Activated CD4-positive, alpha-beta T cell treated with anti-CD3 and anti-CD28 coated beads, Interleukin-2, amount 50 U/mL, for 48 hours (primary cell): ENCODE results near the gene PRR20E.
"Not testable (repeated sequence)": the region's sequence is repeated elsewhere in the genome, so short reads cannot be mapped to it uniquely, and the experiment has no call there.

Source experiments
- DNase-seq, 2 experiments: peaks; one replicate each; pipeline ENCODE4 v3.0.0-alpha.2; 2020

The PRR20E gene

DNA sequence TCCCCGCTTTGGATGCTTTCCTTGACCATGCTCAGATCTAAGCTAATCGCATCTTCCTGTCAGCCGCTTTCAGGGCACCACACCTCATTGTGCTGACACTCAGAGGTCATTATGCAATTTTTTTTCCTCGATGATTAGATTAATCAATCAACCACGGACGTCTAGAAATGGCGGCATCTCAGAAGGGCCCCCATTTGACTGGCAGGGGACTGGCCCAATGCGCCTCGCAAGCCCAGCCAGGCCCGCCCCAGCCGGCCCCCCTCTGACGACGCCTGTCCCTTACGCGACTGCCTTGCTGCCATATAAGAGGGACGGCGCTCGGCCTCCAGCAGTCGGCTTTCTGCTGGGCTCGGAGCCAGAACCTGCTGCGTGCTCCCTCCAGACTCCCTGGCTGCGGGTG lies at the start of gene PRR20E:
Gene PRR20E, plus strand, starts transcription at position 301 of the 400 bp plus-strand sequence. CDS start 387 bp downstream, outside the sequence.
- not testable (repeated sequence) for DNase-seq

DNA sequence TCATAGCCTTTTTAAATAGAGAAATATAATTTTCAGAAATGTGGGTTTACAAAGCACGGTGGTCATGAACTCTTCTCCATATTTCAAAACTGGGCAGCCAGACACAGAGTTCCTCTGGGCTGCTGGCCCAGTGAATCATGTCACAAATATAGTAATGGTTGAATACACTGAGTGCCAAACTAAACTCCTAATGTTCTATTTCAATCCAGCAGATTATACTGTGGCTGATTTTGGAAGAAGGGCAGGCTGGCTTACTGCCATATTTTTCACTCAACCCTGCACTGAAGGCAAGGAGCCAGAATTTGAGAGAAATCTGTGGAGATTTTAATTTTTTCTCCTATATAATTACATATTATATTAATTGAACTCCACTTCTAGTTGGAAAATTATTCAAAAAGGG lies 43.3 kb upstream of the PRR20E start:
- DNase-seq: no peak

DNA sequence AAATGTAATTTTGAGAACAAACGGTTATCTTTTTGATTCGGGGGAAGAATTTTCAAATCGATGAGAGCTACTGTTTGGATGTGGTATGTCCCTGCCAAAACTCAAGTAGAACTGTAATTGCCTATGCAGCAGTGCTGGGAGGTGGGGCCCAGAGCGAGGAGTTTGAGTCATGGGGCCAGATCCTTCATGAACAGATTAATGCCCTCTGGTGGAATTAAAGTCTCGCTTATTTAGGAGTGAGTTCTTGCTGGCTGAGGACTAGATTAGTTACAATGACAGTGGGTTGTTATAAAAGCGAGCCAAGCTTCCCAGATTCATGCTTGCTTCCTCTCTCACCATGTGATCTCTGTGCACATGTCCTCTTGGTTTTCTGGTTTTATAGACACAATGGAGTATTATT lies 38.1 kb upstream of the PRR20E start:
- DNase-seq: no peak

DNA sequence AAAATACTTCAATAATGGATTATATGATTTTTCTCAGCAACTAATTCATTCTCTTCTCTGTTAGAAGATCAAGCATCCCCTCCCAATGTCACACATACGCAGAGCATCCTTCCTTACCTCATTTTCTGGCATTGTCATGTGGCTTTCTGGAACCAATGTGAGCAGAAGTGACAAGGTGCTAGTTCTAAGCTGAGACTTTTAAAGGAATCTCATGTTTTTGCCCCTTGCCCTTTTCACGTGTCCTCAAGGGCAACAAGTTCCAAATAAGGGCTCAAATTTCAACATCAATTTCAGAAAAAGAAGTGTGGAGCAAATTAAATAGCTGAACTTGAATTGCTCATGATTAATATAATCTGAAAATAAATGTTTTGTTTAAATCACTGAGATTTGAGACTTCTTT lies 30.9 kb upstream of the PRR20E start:
- no peak for DNase-seq

DNA sequence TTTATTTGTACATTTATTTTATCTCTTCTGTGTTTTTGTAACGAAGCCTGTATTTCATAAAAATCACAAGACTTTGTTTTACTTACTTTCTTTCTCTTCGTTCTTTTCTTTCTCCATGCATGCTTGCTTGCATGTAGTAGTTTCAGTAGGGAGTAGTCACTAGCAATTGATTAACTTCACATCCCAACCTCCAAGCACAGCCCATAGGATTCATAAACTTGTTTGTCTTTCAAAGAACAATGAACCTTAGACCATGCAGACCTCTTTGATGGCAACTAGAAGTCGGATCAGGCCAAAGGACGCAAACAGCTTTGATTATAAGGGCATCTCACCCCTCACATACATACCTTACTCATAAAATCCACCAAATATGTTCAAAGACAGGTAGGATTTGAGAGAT lies 29.4 kb upstream of the PRR20E start:
- no peak for DNase-seq

DNA sequence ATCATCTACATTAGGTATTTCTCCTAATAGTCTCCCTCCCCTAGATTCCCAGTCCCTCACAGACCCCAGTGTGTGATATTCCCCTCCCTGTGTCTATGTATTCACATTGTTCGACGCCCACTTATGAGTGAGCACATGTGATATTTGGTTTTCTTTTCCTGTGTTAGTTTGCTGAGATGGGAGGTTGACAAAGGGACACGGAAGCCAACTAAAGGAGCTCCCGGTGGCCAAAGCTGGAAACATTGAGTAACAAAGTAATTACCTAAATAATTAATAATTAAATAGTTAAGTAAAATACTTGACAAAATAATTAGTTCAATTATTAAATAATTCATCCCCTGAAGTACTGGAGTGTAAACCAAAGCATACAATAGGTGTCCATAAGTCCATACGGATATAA lies 28.0 kb upstream of the PRR20E start:
- DNase-seq: no peak

DNA sequence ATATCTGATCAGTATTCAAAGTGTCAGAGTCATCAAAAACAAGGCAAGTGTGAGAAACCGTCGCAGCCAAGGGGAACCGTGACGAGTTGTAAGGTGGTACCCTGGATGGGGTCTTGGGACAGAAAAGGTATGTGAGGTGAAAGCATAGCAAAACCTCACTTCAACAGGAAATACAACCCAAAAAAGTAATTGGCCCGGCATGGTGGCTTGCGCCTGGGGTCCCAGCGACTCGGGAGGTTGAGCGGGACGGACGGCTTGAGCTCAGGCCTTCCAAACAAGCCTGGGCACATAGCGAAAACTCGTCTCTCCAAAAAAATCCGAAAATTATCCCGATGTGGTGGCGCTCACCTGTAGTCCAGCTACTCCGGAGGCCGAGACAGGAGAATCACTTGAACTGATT lies 27.2 kb upstream of the PRR20E start:
- DNase-seq: not testable (repeated sequence)

DNA sequence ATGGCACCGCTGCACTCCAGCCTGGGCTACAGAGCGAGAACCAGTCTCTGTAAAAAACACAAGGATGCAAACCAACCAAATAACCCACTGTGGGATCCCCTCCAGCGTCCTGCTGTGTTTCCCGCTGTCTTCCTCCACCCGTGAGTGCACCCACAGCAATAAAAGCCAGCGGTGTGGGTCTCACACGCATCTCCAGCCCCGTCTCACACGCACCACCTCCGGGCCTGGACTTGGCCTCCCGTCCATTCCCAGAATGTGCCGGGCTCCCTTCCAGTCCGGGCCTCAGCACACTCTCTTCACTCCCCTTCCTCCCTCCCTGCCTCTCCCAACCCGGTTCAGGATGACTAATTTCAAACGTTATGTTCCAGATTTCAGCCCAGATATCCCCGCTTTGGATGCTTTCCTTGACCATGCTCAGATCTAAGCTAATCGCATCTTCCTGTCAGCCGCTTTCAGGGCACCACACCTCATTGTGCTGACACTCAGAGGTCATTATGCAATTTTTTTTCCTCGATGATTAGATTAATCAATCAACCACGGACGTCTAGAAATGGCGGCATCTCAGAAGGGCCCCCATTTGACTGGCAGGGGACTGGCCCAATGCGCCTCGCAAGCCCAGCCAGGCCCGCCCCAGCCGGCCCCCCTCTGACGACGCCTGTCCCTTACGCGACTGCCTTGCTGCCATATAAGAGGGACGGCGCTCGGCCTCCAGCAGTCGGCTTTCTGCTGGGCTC lies 26.6 kb upstream of the PRR20E start, which contains the start of gene PRR20A:
Gene PRR20A, plus strand, starts transcription at position 684 of the 734 bp plus-strand sequence. CDS start 387 bp downstream, outside the sequence.
- DNase-seq: not testable (repeated sequence)

DNA sequence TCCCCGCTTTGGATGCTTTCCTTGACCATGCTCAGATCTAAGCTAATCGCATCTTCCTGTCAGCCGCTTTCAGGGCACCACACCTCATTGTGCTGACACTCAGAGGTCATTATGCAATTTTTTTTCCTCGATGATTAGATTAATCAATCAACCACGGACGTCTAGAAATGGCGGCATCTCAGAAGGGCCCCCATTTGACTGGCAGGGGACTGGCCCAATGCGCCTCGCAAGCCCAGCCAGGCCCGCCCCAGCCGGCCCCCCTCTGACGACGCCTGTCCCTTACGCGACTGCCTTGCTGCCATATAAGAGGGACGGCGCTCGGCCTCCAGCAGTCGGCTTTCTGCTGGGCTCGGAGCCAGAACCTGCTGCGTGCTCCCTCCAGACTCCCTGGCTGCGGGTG lies 19.8 kb upstream of the PRR20E start, which contains the start of gene PRR20B:
Gene PRR20B, plus strand, starts transcription at position 301 of the 400 bp plus-strand sequence. CDS start 387 bp downstream, outside the sequence.
- DNase-seq: not testable (repeated sequence)

DNA sequence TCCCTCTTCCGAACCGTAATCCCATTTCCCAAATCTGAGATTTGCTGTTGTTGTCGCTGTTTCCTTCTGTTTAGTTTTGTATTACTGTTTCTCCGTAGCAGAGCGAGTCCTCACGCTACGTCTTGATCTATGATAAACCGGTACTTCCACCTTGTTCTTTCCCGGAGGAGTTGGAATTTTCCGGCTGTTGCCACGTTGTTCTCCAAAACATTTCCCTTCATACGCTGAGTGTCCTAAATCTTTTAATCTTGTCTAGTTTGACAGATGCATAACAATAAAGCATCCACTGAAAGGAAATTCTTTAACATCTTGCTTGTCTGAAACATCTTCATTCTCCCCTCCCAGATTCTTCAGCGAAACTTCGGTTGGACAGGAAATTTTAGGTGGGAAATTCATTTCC lies 18.9 kb upstream of the PRR20E start:
- DNase-seq: not testable (repeated sequence)

DNA sequence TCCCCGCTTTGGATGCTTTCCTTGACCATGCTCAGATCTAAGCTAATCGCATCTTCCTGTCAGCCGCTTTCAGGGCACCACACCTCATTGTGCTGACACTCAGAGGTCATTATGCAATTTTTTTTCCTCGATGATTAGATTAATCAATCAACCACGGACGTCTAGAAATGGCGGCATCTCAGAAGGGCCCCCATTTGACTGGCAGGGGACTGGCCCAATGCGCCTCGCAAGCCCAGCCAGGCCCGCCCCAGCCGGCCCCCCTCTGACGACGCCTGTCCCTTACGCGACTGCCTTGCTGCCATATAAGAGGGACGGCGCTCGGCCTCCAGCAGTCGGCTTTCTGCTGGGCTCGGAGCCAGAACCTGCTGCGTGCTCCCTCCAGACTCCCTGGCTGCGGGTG lies 13.2 kb upstream of the PRR20E start, which contains the start of gene PRR20C:
Gene PRR20C, plus strand, starts transcription at position 301 of the 400 bp plus-strand sequence. CDS start 387 bp downstream, outside the sequence.
- not testable (repeated sequence) for DNase-seq

DNA sequence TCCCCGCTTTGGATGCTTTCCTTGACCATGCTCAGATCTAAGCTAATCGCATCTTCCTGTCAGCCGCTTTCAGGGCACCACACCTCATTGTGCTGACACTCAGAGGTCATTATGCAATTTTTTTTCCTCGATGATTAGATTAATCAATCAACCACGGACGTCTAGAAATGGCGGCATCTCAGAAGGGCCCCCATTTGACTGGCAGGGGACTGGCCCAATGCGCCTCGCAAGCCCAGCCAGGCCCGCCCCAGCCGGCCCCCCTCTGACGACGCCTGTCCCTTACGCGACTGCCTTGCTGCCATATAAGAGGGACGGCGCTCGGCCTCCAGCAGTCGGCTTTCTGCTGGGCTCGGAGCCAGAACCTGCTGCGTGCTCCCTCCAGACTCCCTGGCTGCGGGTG lies 6.7 kb upstream of the PRR20E start, which contains the start of gene PRR20D:
Gene PRR20D, plus strand, starts transcription at position 301 of the 400 bp plus-strand sequence. CDS start 387 bp downstream, outside the sequence.
- DNase-seq: not testable (repeated sequence)

DNA sequence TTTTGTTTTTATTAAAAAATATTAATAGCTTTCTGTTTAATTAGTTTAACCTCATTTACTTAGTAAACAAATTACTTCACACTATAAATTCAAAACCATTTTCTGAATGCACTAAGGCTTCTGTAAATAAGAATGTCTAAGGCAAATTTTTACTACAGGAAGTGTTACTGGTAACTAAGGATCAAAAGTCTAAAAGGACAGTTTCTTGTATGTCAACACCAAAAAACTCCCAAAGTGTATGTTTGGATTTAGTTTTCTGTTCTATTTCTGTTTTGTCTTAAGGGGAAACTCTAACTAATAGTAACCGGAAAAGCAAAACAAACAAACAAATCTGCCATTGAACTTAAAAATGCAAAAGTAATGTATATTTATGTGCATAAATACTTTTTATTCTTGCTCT lies 24.7 kb downstream of the PRR20E start:
- DNase-seq: no peak

DNA sequence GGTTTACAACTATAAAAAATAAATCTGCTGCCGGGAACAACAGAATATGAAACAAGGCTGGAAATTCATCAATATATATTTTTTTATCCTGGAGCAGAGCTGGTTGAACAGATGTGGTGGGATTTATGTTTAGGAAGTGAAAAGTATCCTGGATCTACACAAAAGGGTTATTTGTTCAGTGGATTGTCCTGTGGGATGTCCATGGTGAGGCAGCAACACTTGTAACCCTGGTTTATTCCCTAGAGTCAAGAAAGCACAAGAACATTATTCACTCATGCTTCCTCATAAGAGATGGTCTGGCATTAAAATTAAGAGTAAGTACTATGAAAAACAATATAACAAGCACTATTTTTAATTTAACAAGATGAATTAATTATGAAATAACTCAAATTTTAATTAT lies 46.0 kb downstream of the PRR20E start:
- no peak for DNase-seq
